H9 (cell line): ENCODE measurements around the gene CDYL2. TPM values are rescaled to one million over a fixed set of nuclear protein-coding genes. Genes with fewer than 3 reads are reported as not detected.

Experiments used
- DNase-seq: peaks from one replicate; pipeline ENCODE4 v3.0.0-alpha.2; 2017
- H2AFZ ChIP-seq: one replicate; pipeline ENCODE4 v1.6.1; 2013; ENCODE audit warnings: mild to moderate bottlenecking, low read length, control low read depth, moderate library complexity
- H2AK5ac ChIP-seq: 2 replicates; pipeline ENCODE4 v1.6.1; 2013; ENCODE audit warnings: low read length, control low read depth, mixed read lengths; ENCODE audit not compliant: insufficient read length
- H2BK120ac ChIP-seq: one replicate; pipeline ENCODE4 v1.6.1; 2013; ENCODE audit warnings: low read depth, mild to moderate bottlenecking, low read length, control low read depth, inconsistent platforms; ENCODE audit not compliant: poor library complexity, severe bottlenecking
- H2BK12ac ChIP-seq: 2 replicates; pipeline ENCODE4 v1.6.1; 2013; ENCODE audit warnings: low read length, control low read depth, mixed read lengths, low read depth; ENCODE audit not compliant: insufficient read length
- H2BK15ac ChIP-seq: 2 replicates; pipeline ENCODE4 v1.6.1; 2013; ENCODE audit warnings: low read depth, low read length, control low read depth
- H2BK20ac ChIP-seq: one replicate; pipeline ENCODE4 v1.6.1; 2013; ENCODE audit warnings: low read depth, mild to moderate bottlenecking, low read length, control low read depth, inconsistent platforms; ENCODE audit not compliant: poor library complexity, severe bottlenecking
- H2BK5ac ChIP-seq: 2 replicates; pipeline ENCODE4 v1.6.1; 2013; ENCODE audit warnings: low read length, control low read depth, mixed read lengths; ENCODE audit not compliant: insufficient read length
- H3K14ac ChIP-seq: 2 replicates; pipeline ENCODE4 v1.6.1; 2013; ENCODE audit warnings: low read length, control low read depth; ENCODE audit not compliant: insufficient read depth
- H3K18ac ChIP-seq: 2 replicates; pipeline ENCODE4 v1.6.1; 2013; ENCODE audit warnings: low read depth, mild to moderate bottlenecking, mixed read lengths, low read length, control low read depth; ENCODE audit not compliant: insufficient read length
- H3K23ac ChIP-seq: 2 replicates; pipeline ENCODE4 v1.6.1; 2013; ENCODE audit warnings: low read length, control low read depth, mixed read lengths, low read depth; ENCODE audit not compliant: insufficient read length
- H3K23me2 ChIP-seq: 2 replicates; pipeline ENCODE4 v1.6.1; 2013; ENCODE audit warnings: low read depth, mild to moderate bottlenecking, mixed read lengths, low read length, control low read depth; ENCODE audit not compliant: insufficient read length, poor library complexity, severe bottlenecking
- H3K27ac ChIP-seq: 2 replicates; pipeline ENCODE4 v1.5.1; 2013; ENCODE audit warnings: low read length, control low read depth, mixed read lengths, low read depth; ENCODE audit not compliant: insufficient read length
- H3K27me3 ChIP-seq: 2 replicates; pipeline ENCODE4 v1.6.1; 2013; ENCODE audit warnings: low read length, control low read depth, inconsistent platforms; ENCODE audit not compliant: insufficient read depth
- H3K4ac ChIP-seq: 2 replicates; pipeline ENCODE4 v1.6.1; 2013; ENCODE audit warnings: low read depth, mild to moderate bottlenecking, control low read depth, inconsistent platforms, low read length, moderate library complexity
- H3K4me1 ChIP-seq: 2 replicates; pipeline ENCODE4 v1.6.1; 2013; ENCODE audit warnings: low read length, control low read depth, inconsistent platforms; ENCODE audit not compliant: insufficient read depth
- H3K4me2 ChIP-seq: 2 replicates; pipeline ENCODE4 v1.6.1; 2013; ENCODE audit warnings: low read length, control low read depth, mixed read lengths; ENCODE audit not compliant: insufficient read length, insufficient read depth
- H3K56ac ChIP-seq: 2 replicates; pipeline ENCODE4 v1.6.1; 2013; ENCODE audit warnings: low read depth, mild to moderate bottlenecking, mixed read lengths, low read length, control low read depth; ENCODE audit not compliant: insufficient read length
- H3K79me1 ChIP-seq: 2 replicates; pipeline ENCODE4 v1.6.1; 2013; ENCODE audit warnings: low read depth, mild to moderate bottlenecking, moderate library complexity, low read length, control low read depth, inconsistent platforms; ENCODE audit not compliant: insufficient read depth, poor library complexity, severe bottlenecking
- H3K79me2 ChIP-seq: 2 replicates; pipeline ENCODE4 v1.6.1; 2013; ENCODE audit warnings: low read length, control low read depth, inconsistent platforms; ENCODE audit not compliant: insufficient read depth
- H3K9ac ChIP-seq: 2 replicates; pipeline ENCODE4 v1.6.1; 2013; ENCODE audit warnings: low read length, control low read depth, mixed read lengths; ENCODE audit not compliant: insufficient read length; ENCODE audit errors: extremely low read depth
- H3K9me3 ChIP-seq: one replicate; pipeline ENCODE4 v1.6.1; 2013; ENCODE audit warnings: low read depth, low read length, inconsistent platforms; ENCODE audit not compliant: control insufficient read depth
- H3T11ph ChIP-seq: one replicate; pipeline ENCODE4 v1.6.1; 2013; ENCODE audit warnings: mild to moderate bottlenecking, low read length, control low read depth, inconsistent platforms
- H4K20me1 ChIP-seq: one replicate; pipeline ENCODE4 v1.6.1; 2013; ENCODE audit not compliant: control insufficient read depth, insufficient read length, insufficient read depth
- H4K5ac ChIP-seq: 2 replicates; pipeline ENCODE4 v1.6.1; 2013; ENCODE audit warnings: low read depth, mild to moderate bottlenecking, mixed read lengths, low read length, control low read depth; ENCODE audit not compliant: insufficient read length
- H4K8ac ChIP-seq: replicated peaks from 2 replicates; pipeline ENCODE4 v1.6.1; 2013; ENCODE audit warnings: low read length, control low read depth, mixed read lengths, low read depth; ENCODE audit not compliant: insufficient read length
- H4K91ac ChIP-seq: 2 replicates; pipeline ENCODE4 v1.6.1; 2013; ENCODE audit warnings: low read depth, mild to moderate bottlenecking, moderate library complexity, mixed read lengths, low read length, control low read depth; ENCODE audit not compliant: insufficient read length
- H3K27ac Mint-ChIP-seq, 3 experiments: 2 replicates in 2 of 3; 3 replicates in 1 of 3; pipeline ENCODE4 v1.8.0; 2020 to 2021; ENCODE audit warnings: mixed read lengths in 3 of 3, mild to moderate bottlenecking in 1 of 3, moderate library complexity in 1 of 3
- H3K27me3 Mint-ChIP-seq: 2 replicates; pipeline ENCODE4 v1.8.0; 2021; ENCODE audit warnings: low read depth, mild to moderate bottlenecking, moderate library complexity, mixed read lengths
- H3K36me3 Mint-ChIP-seq, 3 experiments: 2 replicates in 2 of 3; 3 replicates in 1 of 3; pipeline ENCODE4 v1.8.0; 2020 to 2021; ENCODE audit warnings: low read depth in 3 of 3, mixed read lengths in 3 of 3; ENCODE audit not compliant: insufficient read depth in 1 of 3
- H3K4me1 Mint-ChIP-seq, 2 experiments: 2 replicates each; pipeline ENCODE4 v1.8.0; 2020; ENCODE audit warnings: mixed read lengths in 2 of 2
- H3K4me3 Mint-ChIP-seq, 2 experiments: 2 replicates in 1 of 2; 3 replicates in 1 of 2; pipeline ENCODE4 v1.8.0; 2020 to 2021; ENCODE audit warnings: mild to moderate bottlenecking in 2 of 2, mixed read lengths in 2 of 2, moderate library complexity in 1 of 2
- H3K9me3 Mint-ChIP-seq, 2 experiments: 2 replicates in 1 of 2; 3 replicates in 1 of 2; pipeline ENCODE4 v1.8.0; 2020; ENCODE audit warnings: mild to moderate bottlenecking in 2 of 2, mixed read lengths in 2 of 2, moderate library complexity in 1 of 2
- WGBS: extraction: QIAGEN DNeasy Blood & Tissue Kit; methylation state at CpG from one replicate; pipeline ENCODE4 v1.1.7; 2013; ENCODE audit warnings: missing lambda C conversion rate, low lambda C conversion rate, mixed read lengths; ENCODE audit not compliant: insufficient read length; ENCODE audit errors: extremely low coverage; 5-methylcytosine and 5-hydroxymethylcytosine counted together
- total RNA-seq: library from RNA; stranded (reverse); gene quantifications from 2 replicates; pipeline ENCODE4 v1.2.1, GENCODE V29; 2021
- TF ChIP-seq, protein P1 (sequence below): fragments of 200-600 bp; sonication (generic); conservative IDR thresholded peaks from 3 replicates; pipeline ENCODE4 v1.8.0; 2021; ENCODE audit warnings: antibody characterized with exemption, mild to moderate bottlenecking

CDYL2 gene
- total RNA-seq, 1 experiment from 2014 or later: 4.2 TPM

DNA sequence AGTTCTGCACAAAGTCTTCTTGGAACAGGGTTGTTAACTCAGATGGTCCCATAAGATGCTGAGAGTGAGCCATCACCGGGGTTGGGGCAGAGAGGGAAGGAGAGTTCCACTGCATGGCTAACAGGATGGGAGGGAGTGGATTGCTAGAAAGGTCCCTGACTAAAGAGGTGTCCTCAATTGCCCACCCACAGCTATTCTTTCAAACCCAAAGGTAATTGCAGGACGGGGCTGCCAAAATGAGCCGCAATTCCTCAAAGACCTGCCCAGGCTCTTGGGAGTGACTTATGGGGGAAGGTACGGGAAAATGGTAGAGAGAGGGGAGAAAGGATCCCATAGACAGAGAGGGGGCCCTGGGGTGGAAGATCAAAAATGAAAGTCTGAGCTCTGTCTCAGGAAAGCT lies 203.2 kb downstream of the CDYL2 start:
- peaks cover 8 to 16% of the 10 kb centered on the region in 2 experiments for H3K9me3 Mint-ChIP-seq
- Histone ChIP-seq H3K9ac (no peak overlapping the region), H4K5ac (no peak overlapping the region), H3K23ac (no peak overlapping the region), H2BK120ac (no peak overlapping the region), H3K14ac (no peak overlapping the region), H3K56ac (no peak overlapping the region), H2BK12ac (no peak overlapping the region), H3K27me3 (no peaks in the 10 kb centered on the region), H2BK5ac (no peak overlapping the region), H3K27ac (no peak overlapping the region), H4K91ac (no peak overlapping the region), H3K79me2 (no peaks in the 10 kb centered on the region), H3T11ph (no peak overlapping the region), H2AK5ac (no peak overlapping the region), H3K4me2 (no peak overlapping the region), H3K4ac (no peak overlapping the region), H2BK15ac (no peak overlapping the region), H3K4me1 (no peaks in the 10 kb centered on the region), H2AFZ (no peak overlapping the region), H2BK20ac (no peak overlapping the region), H3K79me1 (no peaks in the 10 kb centered on the region), H3K9me3 (no peaks in the 10 kb centered on the region), H4K20me1 (no peaks in the 10 kb centered on the region), H3K23me2 (no peaks in the 10 kb centered on the region), H3K18ac (no peak overlapping the region), H4K8ac (no peak overlapping the region)
- peaks cover 0 to 3% (median under 1%) of the 10 kb centered on the region in 3 experiments; a peak in 3 of 7 replicates for H3K36me3 Mint-ChIP-seq
- no peaks in the 10 kb centered on the region for H3K4me1 Mint-ChIP-seq
- H3K4me3 Mint-ChIP-seq: no peak overlapping the region
- TF ChIP-seq, protein P1, sequence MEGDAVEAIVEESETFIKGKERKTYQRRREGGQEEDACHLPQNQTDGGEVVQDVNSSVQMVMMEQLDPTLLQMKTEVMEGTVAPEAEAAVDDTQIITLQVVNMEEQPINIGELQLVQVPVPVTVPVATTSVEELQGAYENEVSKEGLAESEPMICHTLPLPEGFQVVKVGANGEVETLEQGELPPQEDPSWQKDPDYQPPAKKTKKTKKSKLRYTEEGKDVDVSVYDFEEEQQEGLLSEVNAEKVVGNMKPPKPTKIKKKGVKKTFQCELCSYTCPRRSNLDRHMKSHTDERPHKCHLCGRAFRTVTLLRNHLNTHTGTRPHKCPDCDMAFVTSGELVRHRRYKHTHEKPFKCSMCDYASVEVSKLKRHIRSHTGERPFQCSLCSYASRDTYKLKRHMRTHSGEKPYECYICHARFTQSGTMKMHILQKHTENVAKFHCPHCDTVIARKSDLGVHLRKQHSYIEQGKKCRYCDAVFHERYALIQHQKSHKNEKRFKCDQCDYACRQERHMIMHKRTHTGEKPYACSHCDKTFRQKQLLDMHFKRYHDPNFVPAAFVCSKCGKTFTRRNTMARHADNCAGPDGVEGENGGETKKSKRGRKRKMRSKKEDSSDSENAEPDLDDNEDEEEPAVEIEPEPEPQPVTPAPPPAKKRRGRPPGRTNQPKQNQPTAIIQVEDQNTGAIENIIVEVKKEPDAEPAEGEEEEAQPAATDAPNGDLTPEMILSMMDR: no peak
- H3K27me3 Mint-ChIP-seq: peaks cover 6% of the 10 kb centered on the region
- DNase-seq: no peak
- no CpG with 5 or more reads among the region's 4 CpGs for WGBS
- no peak overlapping the region for H3K27ac Mint-ChIP-seq
